ENCODE results near the gene PRIM1.
A peak's percentile ranks its signal among the peaks of the same experiment; 100 is the strongest.
"Not testable (repeated sequence)": the region's sequence is repeated elsewhere in the genome, so short reads cannot be mapped to it uniquely, and the experiment has no call there.

Gene PRIM1

DNA sequence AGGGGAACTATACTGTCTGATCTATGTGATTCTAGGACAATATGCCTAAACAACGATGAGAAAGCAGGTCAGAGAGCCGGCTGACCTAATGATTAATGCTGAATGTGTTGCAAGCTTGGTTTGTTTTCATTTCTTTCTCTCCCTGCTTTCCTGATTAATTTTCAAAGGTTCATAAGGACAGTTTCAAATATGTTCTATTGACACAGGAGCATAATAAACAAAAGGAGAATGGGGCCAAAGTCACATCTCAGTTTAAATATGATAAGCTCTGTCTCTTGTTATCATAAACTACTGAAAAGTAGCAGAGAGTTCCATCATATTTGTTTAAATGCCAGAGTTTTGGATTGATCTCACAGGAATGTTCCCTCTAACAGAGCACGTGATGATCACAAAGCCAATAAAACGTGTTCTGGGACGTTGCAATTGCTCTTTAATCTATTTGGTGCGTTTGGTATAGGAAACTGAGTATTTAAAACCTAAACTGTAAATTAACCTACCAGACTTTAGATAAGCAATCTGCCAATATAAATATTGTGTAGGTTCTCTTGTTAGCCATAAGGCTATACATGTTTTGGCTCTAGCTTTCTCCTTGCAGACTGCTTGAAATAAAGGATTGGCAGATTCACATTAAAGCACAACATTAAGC is 7.3 kb upstream of the PRIM1 start:
- DNase-seq, result no peak

DNA sequence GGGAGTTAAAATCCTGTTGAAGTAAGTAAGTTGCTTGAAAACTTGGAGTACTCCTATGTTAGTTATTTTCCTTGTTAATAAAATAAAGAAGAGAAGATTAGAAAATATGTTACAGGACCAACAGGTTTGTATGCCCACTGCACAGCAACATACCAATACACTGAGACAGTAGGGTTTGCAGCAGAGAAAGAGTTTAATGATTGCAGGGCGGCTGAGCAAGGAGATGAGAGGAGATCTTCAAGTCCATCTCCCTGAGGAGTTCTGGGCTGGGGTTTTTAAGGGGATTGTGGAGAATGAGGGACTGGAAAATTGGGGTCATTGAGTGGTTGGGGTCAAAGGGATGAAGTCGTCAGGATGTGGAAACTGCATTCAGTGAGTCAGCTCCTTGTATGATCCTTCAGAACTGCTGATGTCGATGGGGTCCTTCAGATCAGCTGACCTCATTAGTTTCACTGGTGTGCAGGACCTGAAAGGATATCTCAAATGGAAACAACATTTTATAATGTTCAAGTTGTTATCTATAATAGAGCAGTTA is 6.7 kb upstream of the PRIM1 start:
- no peak for DNase-seq

DNA sequence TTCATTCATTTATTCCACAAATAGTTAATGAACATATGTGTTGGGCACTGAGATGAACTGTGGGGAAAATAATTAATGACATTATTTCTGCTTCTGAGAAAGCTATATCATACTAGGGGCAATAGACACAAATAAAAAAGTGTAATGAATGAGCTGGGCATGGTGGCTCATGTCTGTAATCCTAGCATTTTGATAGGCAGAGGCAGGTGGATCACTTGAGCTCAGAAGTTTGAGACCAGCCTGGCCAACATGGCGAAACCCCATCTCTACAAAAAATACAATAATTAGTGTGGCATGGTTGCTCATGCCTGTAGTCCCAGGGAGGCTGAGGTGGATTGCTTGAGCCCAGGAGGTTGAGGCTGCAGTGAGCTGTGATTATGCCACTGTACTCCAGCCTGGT is 5.8 kb upstream of the PRIM1 start:
- not testable (repeated sequence) for DNase-seq

DNA sequence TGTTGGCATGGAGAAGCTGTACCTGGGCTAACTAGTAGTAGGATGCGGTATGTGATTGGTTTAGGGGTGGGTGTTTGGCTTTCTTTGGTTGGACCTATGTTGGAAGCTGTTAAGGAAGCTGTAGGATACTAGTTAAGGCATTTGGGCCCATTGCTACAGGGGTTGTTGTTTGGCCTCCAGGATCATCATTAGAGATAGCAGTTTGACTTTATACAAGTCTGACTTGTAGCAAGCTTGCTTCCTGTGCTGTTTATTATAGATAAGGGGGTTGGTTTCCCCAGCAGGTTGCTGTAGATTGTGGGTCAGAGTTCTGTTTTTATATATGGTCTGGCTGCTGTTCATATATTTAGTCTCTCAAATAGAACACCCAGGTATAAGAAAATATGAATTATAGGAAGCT is 1.4 kb upstream of the PRIM1 start:
- no peak for DNase-seq

DNA sequence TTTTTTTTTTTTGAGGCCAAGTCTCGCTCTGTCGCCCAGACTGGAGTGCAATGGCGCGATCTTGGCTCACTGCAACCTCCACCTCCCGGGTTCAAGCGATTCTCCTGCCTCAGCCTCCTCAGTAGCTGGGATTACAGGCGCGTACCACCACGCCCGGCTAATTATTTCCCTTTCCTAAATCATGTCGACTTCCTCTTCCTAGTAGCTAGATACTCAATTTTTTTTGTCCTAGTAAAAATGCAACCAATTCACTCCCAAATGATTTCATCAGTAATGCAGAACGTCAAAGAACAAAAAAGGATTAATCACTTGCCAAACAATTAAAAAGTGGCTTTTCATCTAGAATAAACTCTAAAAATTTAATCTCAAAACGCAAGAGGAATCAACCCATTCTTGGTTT is 1.5 kb downstream of the PRIM1 start:
- DNase-seq, result not testable (repeated sequence)

DNA sequence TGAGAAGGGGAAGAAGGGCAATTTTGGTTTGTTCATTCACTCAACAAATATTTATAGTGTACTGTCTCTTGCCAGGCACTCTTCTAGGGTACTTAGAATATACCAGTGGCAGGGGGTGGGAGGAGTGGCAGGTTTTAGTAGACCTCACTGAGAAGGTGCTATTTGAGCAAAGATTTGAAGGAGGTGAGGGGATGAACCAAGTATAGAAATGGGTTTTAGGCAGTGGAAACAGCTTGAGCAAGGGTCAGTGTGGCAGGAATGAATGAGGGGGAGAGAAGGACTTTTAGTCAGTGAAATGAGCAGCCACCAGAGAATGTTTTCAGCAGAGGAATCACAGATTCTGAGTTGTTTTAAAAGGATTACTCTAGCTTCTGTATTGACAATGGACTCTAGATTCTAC is 2.3 kb downstream of the PRIM1 start:
- no peak for DNase-seq

DNA sequence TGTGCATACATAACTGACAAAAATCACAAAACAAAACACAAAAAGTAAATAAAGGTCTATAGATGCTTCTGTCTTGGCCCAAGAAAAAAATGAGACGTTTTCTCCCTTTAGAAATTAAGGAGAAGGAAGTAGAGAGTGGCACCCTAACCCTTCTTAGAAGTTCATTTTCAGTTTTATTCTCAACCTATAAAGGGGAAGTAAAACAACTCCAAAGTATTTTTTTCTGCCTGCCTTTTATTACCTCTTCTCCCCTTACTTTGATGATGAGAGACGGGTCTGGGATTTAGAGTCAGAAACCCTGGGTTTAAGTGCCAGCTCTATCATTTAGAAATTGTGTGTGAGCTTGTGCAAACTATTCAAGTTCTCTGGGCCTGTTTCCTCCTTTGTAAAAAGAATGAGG is 2.8 kb downstream of the PRIM1 start:
- DNase-seq, result no peak

DNA sequence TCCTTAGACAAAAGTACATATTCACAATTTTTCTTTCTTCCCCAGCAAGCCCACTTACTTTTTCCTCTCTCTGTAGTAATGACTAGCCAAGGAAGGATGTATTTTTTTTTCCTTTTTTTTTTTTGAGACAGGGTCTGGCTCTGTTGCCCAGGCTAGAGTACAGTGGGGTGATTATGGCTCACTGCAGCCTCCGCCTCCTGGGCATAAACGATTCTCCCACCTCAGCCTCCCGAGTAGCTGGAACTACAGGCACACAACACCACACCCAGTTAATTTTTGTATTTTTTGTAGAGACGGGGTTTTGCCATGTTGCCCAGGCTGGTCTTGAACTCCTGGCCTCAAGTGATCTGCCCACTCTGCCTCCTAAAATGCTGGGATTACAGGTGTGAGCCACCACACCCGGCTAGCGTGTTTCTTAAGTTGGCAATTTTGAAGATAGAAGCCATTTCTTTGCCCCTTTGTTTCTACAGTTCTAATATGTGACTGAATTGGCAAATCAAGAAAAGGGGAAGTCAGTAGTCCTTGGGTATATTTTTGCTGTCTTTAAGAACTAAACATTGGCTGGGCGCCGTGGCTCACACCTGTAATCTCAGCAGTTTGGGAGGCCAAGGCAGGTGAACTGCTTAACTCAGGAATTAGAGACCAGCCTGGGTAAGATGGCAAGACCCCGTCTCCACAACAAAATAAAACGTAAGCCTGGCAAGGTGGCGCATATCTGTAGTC is 23.8 kb downstream of the PRIM1 start:
- no peak for DNase-seq

DNA sequence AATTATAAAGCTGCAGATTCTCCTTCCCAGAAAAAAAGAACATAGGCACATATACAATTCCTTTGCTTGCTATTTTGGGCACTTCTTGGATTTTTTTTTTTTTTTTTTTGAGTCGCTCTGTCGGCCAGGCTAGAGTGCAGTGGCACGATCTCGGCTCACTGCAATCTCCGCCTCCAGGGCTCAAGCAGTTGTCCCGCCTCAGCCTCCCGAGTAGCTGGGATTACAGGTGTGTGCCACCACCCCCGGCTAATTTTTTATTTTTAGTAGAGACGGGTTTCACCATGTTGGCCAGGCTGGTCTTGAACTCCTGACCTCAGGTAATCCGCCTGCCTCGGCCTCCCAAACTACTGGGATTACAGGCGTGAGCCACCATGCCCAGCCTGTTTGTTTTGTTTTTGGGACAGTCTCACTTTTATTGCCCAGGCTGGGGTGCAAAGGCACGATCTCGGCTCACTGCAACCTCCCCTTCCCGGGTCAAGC is 25.9 kb downstream of the PRIM1 start:
- DNase-seq, result not testable (repeated sequence)

DNA sequence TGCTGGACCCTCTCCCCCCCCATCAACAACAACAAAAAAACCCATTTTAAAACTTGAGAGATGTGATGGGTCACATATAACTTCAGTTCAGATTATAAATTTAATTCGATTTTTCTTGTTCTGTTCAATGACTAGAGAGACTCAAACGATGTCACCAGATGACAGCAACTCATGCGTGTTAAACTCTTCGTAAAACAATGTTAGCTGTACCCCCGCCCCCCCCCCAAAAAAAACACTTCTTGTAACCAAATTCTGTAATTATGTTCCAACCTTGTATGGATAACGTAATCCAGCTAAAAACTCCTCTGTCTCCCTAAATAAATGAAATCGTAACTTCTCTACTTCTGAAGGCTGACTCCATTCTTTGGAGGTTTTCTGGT is 26.4 kb downstream of the PRIM1 start:
- no peak for DNase-seq

DNA sequence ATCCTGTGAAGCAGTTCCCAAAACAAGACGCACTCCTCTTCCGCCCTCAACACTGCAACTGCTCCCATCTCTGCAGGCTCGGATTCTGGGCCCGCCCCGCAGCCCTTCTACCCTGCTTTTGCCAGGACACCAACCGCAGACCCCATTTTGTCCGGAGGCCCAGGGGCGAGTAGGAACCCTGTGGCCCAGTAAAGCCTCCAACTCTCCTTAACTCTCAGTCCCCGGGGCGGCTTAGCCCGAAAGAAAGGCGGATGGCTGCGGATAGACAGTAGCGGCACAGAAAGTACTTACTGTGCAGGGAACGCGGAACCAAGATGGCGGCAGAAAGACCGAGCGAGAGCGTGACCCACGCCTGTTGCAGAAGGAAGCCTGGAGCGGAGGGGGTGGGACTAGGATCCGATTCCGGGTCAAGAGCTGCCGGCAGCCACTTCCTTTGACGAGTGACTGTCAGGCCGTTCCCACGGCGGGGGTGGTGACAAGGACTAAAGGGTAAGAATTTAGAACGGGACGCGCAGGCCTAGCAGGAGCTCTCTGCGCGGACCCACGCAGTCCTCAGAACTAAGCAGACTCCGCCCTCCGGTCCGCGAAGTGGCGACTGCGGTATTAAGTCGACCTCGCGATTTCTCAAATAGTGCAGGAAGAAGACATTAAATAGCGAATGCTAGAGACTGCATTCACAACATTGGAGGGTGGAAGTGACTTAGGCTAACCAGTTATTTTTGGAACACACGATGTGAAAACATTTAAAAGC is 27.0 kb downstream of the PRIM1 start, which contains the start of gene NACA:
NACA (minus strand) TSS at position 328 of the 751 bp plus-strand sequence. CDS start 778 bp downstream, outside the sequence.
- peak; percentile 98 for DNase-seq

DNA sequence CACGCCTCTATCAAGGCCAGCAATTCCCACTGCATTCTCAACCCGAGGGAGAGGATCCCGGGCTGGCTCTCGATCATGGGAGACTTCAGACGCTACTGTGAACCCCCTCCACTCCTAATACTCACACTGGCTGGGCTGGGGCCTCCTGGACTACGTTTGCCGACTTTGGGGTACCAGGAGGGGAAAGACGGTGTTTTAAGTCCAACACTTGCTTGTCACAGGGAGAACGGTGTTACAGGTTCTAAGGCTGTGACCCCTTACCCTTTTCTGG is 27.5 kb downstream of the PRIM1 start:
- no peak for DNase-seq

DNA sequence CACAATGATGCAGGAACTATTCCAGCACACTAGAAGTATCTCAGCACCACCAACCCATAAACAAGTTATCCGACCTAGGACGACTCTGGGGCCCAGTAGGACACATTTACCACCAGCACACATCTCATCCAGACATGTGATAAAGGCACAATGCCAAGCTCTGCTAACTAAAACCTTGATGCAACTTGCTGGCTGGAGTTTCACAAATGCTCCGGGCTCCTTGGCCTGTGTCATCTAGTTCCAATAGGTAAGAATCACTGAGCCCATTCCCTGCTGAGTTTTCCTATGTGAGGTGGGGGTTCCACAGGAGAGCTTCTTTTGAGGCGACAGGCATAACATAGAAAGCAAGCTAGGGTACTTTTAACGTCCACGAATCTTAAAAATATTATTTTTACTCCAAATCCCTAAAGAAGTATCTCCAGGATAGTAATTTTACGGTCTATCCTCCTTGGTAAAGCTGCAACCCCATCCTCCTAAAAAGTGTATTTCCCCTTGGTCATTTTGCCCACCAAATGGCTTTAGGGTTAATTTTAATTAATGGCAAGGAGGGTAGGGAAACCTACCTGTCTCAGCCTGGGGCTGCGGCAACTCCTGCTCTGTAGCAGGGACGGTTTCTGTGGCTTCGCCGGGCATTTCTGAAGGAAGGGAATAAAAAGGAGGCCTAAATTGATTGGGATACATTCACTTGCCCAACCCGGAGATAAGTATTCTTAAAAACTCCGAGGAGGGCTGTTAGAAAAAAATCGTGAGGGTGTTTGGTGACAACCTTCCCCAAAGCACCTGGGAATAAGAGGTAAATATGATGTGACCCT is 28.0 kb downstream of the PRIM1 start:
- DNase-seq, result no peak

DNA sequence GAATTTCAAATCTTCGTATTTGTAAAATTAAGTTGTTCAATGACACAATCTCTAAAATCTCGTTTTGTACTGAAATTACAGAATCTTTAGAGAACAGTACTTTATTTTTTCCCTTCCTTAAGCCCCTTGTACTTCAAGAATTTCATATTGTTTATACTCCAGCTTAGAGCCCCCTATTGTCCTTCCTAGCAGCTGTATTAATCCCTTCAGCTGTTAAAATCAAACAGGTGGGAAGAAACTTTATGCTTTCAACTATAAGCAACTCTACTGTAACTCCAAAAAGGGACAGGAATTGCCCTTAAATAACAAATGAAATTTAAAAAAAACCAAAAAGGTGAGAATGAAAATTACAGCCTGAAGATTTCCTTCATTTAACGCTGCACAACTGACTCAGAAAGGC is 28.8 kb downstream of the PRIM1 start:
- DNase-seq, result no peak

DNA sequence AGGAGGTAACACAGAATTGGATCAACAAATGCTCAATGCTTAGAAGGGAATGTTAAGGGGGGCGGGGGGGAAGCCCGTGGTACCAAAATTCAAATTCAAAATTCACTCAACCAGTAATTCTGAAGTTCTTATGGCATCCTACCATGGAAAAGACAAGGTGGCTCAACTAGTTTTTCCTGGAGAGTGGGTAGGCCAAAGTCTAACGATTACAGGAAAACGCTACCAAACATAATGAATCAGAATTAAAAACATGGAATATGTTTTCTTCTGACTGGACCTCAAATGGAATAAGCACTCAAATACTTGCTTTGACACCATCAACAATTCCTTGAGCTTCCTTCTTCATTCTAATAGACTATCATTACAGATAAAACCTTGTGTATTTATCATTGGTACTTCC is 29.3 kb downstream of the PRIM1 start:
- DNase-seq, result no peak

DNA sequence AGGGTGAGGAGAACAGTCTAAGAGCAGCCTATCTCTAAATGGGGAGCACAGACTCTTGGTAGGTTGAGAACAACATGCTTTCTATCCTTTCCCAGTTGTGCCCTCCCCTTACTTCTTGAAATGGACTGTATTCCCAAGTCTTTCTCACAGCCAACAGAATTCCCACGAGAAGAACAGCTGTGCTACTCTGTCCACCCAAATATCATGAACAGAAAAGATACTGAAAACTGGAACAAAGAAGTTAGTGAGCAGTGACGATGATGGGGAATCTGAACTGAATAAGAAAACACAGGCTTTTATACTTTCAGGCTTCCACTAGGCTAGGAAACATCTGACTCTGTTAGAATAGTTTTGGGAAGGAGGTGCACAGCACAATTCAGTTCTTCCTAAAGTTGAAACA is 30.4 kb downstream of the PRIM1 start:
- DNase-seq, result no peak

DNA sequence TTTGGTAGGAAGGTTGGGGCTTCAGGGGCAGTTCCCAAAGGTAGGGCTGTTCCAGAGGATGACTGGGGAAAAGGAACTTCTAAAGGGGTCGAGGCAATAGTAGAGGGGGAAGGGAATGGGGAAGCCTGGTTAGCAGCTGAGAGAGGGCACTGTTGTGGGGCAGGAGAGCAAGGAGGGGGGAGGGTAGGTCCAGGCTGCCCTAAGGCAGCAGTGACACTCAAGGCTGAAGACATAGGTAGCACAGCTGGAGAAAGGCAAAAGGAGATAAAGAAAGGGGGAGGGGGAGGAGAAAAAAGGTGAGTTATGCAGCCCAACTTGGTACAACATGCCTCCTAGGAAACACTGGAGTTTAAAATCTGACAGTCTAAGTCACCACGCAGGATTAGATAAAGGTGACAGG is 30.9 kb downstream of the PRIM1 start:
- no peak for DNase-seq

DNA sequence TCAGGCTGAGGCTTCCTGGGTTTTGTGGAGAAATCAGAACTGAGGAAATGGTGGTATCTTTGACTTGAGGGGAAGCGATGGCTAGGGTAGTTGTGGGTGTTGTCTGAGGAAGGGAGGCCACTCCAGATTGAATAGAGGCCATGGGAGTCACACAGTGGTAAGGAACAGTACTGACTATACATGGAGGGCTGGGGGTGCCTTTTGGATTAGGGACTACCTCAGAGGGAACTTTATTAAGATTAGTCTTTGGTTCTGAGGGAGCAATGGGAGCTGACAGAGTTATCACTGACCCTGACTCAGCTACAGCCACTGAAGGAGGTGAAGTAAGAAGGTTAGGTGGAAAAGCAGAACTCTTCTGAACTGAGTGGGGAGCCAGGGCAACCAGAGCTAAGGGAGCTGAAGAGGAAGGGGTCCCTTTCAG is 31.4 kb downstream of the PRIM1 start:
- DNase-seq, result no peak

DNA sequence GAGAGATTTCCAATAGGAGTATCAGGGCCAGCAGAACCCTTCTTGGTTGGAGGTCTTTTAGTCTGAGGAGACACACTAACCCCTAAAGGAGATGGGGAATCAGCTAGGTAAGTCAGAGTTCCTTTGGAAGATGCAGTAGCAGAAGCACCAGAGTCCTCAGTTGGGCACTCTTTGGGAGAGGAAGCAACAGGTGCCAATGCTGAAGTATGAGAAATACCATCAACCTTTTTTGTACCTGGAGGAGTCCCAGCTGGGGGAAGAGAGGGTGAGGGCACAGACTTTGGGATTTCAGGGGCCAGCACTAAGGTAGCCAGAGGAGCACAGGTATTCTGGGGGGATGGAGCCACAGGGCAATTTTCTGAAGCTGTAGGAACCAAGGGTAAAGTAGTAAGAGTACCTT is 33.1 kb downstream of the PRIM1 start:
- DNase-seq, result no peak

DNA sequence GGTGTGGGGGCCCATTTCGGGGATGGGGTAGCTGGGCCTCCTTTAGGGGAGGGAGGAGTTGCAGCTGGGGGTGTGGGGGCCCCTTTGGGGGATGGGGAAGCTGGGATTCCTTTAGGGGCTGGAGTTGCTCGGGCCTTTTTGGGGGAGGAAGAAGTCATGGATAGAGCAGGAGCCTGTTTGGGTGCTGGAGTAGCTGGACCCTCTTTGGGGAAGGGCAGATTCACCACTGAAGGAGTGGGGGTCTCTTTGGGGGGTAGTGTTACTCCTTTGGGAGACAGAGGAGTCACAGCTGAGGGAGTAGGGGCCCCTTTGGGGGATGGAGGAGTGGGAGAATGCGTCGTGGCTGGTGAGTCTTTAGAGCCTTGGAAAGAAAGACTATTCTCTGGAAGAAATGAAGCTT is 33.5 kb downstream of the PRIM1 start:
- DNase-seq, result no peak

DNA sequence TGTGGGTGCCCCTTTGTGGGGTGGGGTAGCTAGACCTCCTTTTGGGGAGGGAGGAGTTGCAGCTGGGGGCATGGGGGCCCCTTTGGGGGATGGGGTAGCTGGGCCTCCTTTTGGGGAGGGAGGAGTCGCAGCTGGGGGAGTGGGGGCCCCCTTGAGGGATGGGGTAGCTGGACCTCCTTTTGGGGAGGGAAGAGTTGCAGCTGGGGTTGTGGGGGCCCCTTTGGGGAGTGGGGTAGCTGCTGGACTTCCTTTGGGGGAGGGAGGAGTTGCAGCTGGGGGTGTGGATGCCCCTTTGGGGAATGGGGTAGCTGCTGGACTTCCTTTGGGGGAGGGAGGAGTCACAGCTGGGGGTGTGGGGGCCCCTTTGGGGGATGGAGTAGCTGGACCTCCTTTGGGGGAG is 34.0 kb downstream of the PRIM1 start:
- no peak for DNase-seq

DNA sequence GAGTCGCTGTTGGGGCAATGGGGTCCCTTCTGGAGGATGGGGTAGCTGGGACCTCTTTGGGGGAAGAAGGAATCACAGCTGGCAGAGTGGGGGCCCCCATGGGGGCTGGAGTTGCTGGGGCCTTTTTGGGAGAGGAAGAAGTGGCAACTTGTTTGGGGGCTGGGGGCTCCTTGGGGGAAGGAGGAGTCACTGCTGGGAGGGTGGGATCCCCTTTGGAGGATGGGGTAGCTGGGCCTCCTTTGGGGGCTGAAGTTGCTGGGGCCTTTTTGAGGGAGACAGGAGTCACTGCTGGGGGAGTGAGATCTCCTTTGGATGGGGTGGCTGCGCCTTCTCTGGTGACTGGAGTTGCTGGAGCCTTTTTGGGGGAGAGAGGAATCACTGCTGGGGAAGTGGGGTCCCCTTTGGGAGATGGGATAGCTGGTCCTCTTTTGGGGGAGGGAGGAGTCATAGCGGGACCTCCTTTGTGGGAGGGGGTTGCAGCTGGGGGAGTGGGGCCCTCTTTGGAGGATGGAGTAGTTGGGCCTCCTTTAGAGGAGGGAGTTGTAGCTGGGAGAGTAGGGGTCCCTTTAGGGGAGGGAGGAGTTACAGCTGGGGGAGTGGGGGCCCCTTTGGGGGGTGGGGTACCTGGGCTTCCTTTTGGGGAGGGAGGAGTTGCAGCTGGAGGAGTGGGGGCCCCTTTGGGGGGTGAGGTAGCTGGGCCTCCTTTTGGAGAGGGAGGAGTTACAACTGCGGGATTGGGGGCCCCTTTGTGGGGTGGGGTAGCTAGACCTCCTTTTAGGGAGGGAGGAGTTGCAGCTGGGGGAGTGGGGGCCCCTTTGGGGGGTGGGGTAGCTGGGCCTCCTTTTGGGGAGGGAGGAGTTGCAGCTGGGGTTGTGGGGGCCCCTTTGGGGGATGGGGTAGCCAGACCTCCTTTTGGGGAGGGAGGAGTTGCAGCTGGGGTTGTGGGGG is 34.9 kb downstream of the PRIM1 start:
- DNase-seq, result no peak
